ENCODE results near the gene ECHDC3.

DNA sequence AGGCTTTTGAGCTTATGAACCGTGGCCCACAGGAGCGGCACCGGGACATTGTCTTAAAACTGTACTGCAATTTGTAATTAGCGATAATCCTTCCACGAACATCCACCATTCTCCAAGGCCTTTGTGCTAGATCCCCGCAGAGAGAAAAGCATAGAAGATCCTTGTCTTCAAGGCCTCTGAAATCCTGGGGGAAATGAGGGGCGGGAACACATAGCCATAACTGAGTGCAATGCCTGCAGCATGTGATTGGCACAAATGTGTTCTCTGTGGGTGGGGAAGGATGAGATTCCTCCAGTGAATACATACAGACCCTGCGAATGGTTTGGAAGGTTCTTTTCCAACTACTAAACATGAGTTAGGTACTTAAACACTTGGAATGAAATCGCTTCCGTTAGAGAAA, 55.1 kb downstream of the ECHDC3 start:
- TF ChIP-seq, protein P1, sequence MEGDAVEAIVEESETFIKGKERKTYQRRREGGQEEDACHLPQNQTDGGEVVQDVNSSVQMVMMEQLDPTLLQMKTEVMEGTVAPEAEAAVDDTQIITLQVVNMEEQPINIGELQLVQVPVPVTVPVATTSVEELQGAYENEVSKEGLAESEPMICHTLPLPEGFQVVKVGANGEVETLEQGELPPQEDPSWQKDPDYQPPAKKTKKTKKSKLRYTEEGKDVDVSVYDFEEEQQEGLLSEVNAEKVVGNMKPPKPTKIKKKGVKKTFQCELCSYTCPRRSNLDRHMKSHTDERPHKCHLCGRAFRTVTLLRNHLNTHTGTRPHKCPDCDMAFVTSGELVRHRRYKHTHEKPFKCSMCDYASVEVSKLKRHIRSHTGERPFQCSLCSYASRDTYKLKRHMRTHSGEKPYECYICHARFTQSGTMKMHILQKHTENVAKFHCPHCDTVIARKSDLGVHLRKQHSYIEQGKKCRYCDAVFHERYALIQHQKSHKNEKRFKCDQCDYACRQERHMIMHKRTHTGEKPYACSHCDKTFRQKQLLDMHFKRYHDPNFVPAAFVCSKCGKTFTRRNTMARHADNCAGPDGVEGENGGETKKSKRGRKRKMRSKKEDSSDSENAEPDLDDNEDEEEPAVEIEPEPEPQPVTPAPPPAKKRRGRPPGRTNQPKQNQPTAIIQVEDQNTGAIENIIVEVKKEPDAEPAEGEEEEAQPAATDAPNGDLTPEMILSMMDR (IDR thresholded peaks at IDR 0.05): no peak
- TF ChIP-seq POLR2A (IDR thresholded peaks at IDR 0.05; ENCODE audit: low read length): no peak
- no peak for TF ChIP-seq ESRRA (IDR thresholded peaks at IDR 0.05; ENCODE audit: borderline replicate concordance, low read length)
- TF ChIP-seq, protein P2, sequence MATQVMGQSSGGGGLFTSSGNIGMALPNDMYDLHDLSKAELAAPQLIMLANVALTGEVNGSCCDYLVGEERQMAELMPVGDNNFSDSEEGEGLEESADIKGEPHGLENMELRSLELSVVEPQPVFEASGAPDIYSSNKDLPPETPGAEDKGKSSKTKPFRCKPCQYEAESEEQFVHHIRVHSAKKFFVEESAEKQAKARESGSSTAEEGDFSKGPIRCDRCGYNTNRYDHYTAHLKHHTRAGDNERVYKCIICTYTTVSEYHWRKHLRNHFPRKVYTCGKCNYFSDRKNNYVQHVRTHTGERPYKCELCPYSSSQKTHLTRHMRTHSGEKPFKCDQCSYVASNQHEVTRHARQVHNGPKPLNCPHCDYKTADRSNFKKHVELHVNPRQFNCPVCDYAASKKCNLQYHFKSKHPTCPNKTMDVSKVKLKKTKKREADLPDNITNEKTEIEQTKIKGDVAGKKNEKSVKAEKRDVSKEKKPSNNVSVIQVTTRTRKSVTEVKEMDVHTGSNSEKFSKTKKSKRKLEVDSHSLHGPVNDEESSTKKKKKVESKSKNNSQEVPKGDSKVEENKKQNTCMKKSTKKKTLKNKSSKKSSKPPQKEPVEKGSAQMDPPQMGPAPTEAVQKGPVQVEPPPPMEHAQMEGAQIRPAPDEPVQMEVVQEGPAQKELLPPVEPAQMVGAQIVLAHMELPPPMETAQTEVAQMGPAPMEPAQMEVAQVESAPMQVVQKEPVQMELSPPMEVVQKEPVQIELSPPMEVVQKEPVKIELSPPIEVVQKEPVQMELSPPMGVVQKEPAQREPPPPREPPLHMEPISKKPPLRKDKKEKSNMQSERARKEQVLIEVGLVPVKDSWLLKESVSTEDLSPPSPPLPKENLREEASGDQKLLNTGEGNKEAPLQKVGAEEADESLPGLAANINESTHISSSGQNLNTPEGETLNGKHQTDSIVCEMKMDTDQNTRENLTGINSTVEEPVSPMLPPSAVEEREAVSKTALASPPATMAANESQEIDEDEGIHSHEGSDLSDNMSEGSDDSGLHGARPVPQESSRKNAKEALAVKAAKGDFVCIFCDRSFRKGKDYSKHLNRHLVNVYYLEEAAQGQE (IDR thresholded peaks at IDR 0.05): no peak
- no peak for TF ChIP-seq SMC3 (IDR thresholded peaks at IDR 0.05)
- TF ChIP-seq, protein P3, sequence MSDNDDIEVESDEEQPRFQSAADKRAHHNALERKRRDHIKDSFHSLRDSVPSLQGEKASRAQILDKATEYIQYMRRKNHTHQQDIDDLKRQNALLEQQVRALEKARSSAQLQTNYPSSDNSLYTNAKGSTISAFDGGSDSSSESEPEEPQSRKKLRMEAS (IDR thresholded peaks at IDR 0.05): no peak
- no peak for TF ChIP-seq EP300 (IDR thresholded peaks at IDR 0.05)
